Activated naive CD8-positive, alpha-beta T cell treated with anti-CD3 and anti-CD28 coated beads, Interleukin-2, amount 50 U/mL, for 24 hours (primary cell): Measurements from ENCODE around the gene COL18A1.

Experiments
- ATAC-seq: fragments of 150-1000 bp; cut with Tn5 transposase; one replicate; pipeline ENCODE4 v1.10.0; 2021
- DNase-seq: peaks from one replicate; pipeline ENCODE4 v3.0.0; 2021
- H3K27ac Mint-ChIP-seq: one replicate; pipeline ENCODE4 v1.8.0; 2021; ENCODE audit warnings: mild to moderate bottlenecking, mixed read lengths
- H3K27me3 Mint-ChIP-seq: one replicate; pipeline ENCODE4 v1.8.0; 2021; ENCODE audit warnings: mixed read lengths
- H3K36me3 Mint-ChIP-seq: one replicate; pipeline ENCODE4 v1.8.0; 2021; ENCODE audit warnings: low read depth, mixed read lengths
- H3K4me1 Mint-ChIP-seq: one replicate; pipeline ENCODE4 v1.8.0; 2021; ENCODE audit warnings: mixed read lengths
- H3K4me3 Mint-ChIP-seq: one replicate; pipeline ENCODE4 v1.8.0; 2021; ENCODE audit warnings: mild to moderate bottlenecking, moderate library complexity, mixed read lengths
- H3K9me3 Mint-ChIP-seq: one replicate; pipeline ENCODE4 v1.8.0; 2021; ENCODE audit warnings: mixed read lengths

The COL18A1 gene

GRCh38 chr21:45374826-45375455, 30.0 kb upstream of the COL18A1 start:
- H3K27me3 Mint-ChIP-seq: peaks cover 12% of the 10 kb centered on the region
- no peak overlapping the region for H3K4me3 Mint-ChIP-seq
- H3K27ac Mint-ChIP-seq: no peak overlapping the region
- DNase-seq (no peak), ATAC-seq (no peak)
- peaks cover 16% of the 10 kb centered on the region for H3K4me1 Mint-ChIP-seq
- no peaks in the 10 kb centered on the region for H3K36me3 Mint-ChIP-seq
- H3K9me3 Mint-ChIP-seq: no peaks in the 10 kb centered on the region

DNA sequence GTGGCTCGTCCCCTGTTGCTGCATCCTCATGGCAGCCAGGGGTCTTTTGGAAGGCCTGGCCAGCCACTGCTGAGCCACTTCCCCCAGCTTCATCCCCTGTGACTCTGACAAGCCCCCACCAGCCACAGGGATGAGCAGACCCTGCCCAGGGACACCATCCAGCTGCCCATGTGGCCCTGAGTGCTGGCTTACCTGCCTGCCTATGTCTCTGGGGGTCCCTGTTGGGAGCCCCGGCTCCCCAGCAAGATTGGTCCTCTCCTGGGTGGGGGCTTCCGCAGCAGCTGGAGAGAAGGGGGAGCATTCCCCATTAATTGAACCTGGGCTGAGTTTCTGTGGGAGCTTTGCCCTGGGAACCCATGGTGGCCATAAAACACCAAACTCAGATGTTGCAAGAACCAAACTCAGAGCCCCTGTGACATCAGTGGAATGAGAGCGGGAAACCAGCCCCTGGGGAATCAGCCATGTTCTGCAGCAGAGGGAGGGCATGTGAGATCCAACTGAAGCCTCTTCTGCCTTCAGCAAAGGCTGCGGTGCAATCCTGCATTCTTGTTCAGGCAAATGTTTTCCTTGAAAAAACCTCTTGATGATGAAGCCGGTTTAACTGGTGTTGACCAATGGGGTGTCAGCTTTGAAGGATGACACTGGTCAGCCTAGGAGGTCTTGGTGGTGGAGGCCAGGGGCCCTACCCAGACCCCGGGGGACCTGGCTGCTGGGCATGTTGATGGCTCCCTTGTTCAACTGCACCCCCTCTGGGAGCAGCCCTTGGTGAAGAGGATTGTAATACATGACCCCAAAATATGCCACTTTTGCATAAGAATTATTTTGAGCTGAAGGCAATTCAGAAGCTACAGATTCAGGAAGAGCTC, 28.3 kb upstream of the COL18A1 start:
- ATAC-seq (no peak), DNase-seq (no peak)
- Mint-ChIP-seq H3K36me3 (no peaks in the 10 kb centered on the region), H3K27ac (no peak overlapping the region), H3K27me3 (peaks cover 18% of the 10 kb centered on the region), H3K4me1 (peaks cover 4% of the 10 kb centered on the region), H3K4me3 (no peak overlapping the region), H3K9me3 (no peaks in the 10 kb centered on the region)

DNA sequence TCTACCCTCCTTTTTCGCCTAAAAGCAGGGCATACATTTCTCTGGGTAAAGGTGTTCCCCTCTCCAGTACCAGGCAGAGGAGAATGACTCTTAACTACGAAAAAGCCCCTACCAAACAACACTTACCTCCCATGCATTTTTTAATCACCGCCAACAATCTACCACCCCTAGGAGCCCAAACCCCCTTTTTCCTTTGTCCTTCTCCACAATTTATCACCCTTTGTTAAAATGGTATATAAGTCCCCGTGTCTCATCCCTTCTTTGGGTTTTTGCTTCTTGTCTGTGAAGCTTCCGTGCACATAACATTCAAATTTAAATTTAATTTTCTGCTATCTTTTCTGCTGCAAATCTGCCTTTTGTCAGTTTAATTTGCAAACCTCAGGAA, 27.6 kb upstream of the COL18A1 start:
- ATAC-seq: no peak
- no peaks in the 10 kb centered on the region for H3K9me3 Mint-ChIP-seq
- peaks cover 15% of the 10 kb centered on the region for H3K27me3 Mint-ChIP-seq
- no peak overlapping the region for H3K4me3 Mint-ChIP-seq
- no peak for DNase-seq
- no peak overlapping the region for H3K27ac Mint-ChIP-seq
- H3K36me3 Mint-ChIP-seq: no peaks in the 10 kb centered on the region
- H3K4me1 Mint-ChIP-seq: no peaks in the 10 kb centered on the region

GRCh38 chr21:45377866-45378257, 27.1 kb upstream of the COL18A1 start:
- no peak overlapping the region for H3K27ac Mint-ChIP-seq
- ATAC-seq: no peak
- no peaks in the 10 kb centered on the region for H3K9me3 Mint-ChIP-seq
- no peaks in the 10 kb centered on the region for H3K36me3 Mint-ChIP-seq
- H3K4me1 Mint-ChIP-seq: no peaks in the 10 kb centered on the region
- H3K27me3 Mint-ChIP-seq: peaks cover 15% of the 10 kb centered on the region
- no peak for DNase-seq
- H3K4me3 Mint-ChIP-seq: no peak overlapping the region

DNA sequence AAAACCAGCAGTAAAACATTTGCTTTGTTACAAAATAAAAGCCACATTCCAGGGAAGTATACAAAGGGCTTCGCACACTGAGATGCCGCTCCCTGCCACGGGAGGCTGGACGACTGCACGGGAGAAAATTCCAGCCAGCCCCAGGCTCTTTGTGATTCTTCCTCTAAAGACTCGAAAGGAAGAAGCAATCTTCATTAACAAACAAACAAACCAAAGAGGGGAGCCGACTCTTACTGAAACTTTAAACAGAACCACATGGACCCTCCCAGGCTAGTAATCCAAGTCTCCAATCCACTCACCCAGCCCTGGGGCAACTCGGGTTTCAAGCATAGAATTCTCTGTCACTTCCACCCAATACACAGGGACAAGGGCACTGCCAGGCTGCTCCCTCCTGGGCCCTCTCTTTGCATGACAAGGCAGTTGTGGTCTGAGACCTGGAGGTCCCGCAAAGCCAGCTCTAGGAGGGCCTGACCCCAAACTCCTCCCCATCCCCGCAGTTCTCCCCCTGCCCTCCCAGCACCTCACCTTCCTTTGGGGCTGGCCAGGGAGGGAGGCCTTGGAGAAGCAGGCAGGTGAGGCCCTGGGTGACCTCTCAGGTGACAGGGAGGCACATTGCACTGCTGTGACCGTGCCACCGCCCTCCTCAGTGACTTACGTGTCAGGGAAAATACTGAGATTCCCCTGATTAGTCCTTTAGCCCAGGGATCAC, 26.6 kb upstream of the COL18A1 start:
- ATAC-seq: no peak

GRCh38 chr21:45379171-45379900, 25.6 kb upstream of the COL18A1 start:
- ATAC-seq (no peak), DNase-seq (no peak)
- Mint-ChIP-seq H3K4me3 (no peak overlapping the region), H3K27me3 (peaks cover 15% of the 10 kb centered on the region), H3K27ac (no peak overlapping the region), H3K9me3 (no peaks in the 10 kb centered on the region), H3K4me1 (no peaks in the 10 kb centered on the region), H3K36me3 (no peaks in the 10 kb centered on the region)

More for the DNA sequence above, 26.6 kb upstream of the COL18A1 start:
- Mint-ChIP-seq H3K36me3 (no peaks in the 10 kb centered on the region), H3K27ac (no peak overlapping the region), H3K27me3 (peaks cover 15% of the 10 kb centered on the region), H3K9me3 (no peaks in the 10 kb centered on the region), H3K4me1 (no peaks in the 10 kb centered on the region), H3K4me3 (no peak overlapping the region)
- no peak for DNase-seq

GRCh38 chr21:45379901-45380330, 25.0 kb upstream of the COL18A1 start:
- Mint-ChIP-seq H3K27ac (no peak overlapping the region), H3K4me1 (no peaks in the 10 kb centered on the region), H3K9me3 (no peaks in the 10 kb centered on the region), H3K4me3 (no peak overlapping the region), H3K27me3 (peaks cover 13% of the 10 kb centered on the region), H3K36me3 (no peaks in the 10 kb centered on the region)
- ATAC-seq (no peak), DNase-seq (no peak)

DNA sequence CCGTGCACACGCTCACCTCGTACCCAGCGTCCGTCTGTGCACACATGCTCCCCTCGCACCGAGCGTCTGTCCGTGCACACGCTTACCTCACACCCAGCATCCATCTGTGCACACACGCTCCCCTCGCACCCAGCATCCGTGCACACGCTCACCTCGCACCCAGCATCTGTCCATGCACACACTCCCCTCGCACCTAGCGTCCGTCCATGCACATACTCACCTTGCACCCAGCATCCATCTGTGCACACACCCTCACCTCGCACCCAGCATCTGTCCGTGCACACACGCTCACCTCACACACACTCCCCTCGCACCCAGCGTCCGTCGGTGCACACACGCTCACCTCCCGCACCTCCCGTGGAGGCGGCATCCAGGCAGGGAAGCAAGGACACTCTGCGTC, 24.4 kb upstream of the COL18A1 start:
- H3K36me3 Mint-ChIP-seq: no peaks in the 10 kb centered on the region
- H3K27ac Mint-ChIP-seq: no peak overlapping the region
- H3K9me3 Mint-ChIP-seq: no peaks in the 10 kb centered on the region
- no peaks in the 10 kb centered on the region for H3K4me1 Mint-ChIP-seq
- H3K27me3 Mint-ChIP-seq: peaks cover 17% of the 10 kb centered on the region
- ATAC-seq (no peak), DNase-seq (no peak)
- H3K4me3 Mint-ChIP-seq: no peak overlapping the region

DNA sequence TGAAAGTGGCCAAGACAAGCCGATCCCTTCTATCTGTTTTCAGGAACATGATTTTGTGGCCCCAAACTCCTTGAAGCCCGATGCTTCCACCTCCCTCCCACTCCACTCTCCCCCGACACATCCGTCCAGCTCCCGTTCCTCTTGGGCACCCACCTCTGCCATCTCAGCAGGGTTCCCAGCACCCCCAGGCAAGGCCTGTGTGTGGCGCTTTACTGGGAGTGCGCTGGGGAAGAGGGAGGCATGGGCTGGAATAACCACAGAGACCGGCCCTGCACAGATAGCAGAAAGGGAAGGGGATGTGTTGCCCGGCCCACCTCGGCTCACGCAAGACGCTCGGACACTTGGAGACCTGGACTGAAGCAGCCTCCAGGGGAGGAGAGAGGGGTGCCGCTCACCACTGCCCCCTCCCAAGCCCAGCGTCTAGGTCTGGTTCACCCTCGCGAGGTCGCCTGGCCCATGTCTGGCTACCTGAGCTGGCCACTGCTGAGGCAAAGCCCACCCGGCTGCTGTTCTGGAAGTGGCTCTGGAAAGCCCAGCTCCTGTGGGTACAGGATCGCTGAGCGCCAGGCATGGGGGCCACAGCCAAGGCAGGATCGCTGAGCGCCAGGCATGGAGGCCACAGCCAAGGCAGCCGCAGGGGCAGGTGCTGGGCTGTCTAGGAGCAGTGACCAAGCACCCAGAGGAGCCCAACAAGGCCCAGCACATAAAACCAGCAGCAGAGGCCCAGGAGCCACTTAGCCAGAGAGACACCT, 23.8 kb upstream of the COL18A1 start:
- Mint-ChIP-seq H3K36me3 (no peaks in the 10 kb centered on the region), H3K4me1 (no peaks in the 10 kb centered on the region), H3K4me3 (no peak overlapping the region), H3K27ac (no peak overlapping the region), H3K27me3 (peaks cover 17% of the 10 kb centered on the region), H3K9me3 (no peaks in the 10 kb centered on the region)
- ATAC-seq (no peak), DNase-seq (no peak)

DNA sequence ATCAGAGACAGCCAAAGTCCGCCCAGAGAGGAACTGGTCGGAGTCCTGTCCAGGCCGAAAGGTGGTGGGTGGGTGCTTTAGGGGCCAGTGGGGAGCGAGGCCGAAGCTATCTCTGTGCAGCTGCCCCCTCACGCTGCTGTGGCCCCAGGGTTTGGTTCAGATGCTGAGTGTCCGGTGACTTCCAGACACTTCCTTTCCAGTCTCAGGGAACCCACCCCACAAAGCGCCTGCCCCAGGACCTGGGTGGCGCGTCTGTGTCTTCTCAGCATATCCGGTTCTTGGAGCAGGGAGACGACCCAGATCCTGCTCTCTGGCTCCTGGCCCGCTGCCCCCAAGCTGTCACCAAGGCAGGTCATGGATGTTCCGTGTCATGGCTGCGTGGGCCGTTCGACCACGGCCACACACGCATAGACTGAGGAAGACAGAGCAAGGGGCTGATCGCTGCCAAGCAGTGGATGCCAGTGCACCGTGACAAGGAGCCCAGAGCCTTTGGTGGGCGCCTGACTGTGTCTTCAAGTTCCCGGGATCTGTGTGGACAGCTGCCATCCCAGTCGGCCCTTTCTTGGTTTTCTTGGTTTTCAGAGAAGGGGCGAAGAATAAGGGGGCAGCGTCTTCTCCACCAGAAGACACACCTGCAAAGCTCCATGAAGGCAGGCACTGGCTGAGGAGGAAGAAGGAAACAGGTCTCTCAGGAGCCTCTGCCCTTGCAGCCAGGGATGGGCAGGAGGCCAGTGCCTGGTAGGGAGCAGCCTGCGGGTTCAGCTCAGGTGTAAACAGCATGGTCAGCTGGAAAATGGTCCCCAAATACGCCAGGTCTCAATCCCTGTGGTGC, 22.9 kb upstream of the COL18A1 start:
- DNase-seq (no peak), ATAC-seq (no peak)
- H3K4me1 Mint-ChIP-seq: no peaks in the 10 kb centered on the region
- H3K27me3 Mint-ChIP-seq: peaks cover 17% of the 10 kb centered on the region
- H3K36me3 Mint-ChIP-seq: no peaks in the 10 kb centered on the region
- no peak overlapping the region for H3K4me3 Mint-ChIP-seq
- no peaks in the 10 kb centered on the region for H3K9me3 Mint-ChIP-seq
- no peak overlapping the region for H3K27ac Mint-ChIP-seq

- Mint-ChIP-seq H3K27me3 (peaks cover 17% of the 10 kb centered on the region), H3K27ac (no peak overlapping the region), H3K4me3 (no peak overlapping the region)
These were observed 22.3 kb upstream of the COL18A1 start for GRCh38 chr21:45382697-45382997.

GRCh38 chr21:45383111-45383614, 21.8 kb upstream of the COL18A1 start:
- Mint-ChIP-seq H3K27me3 (peaks cover 17% of the 10 kb centered on the region), H3K4me1 (no peaks in the 10 kb centered on the region), H3K4me3 (no peak overlapping the region), H3K36me3 (no peaks in the 10 kb centered on the region), H3K27ac (no peak overlapping the region), H3K9me3 (no peaks in the 10 kb centered on the region)
- DNase-seq: no peak
- ATAC-seq: no peak

More at GRCh38 chr21:45382697-45382997, 22.3 kb upstream of the COL18A1 start:
- no peak for DNase-seq
- Mint-ChIP-seq H3K9me3 (no peaks in the 10 kb centered on the region), H3K36me3 (no peaks in the 10 kb centered on the region), H3K4me1 (no peaks in the 10 kb centered on the region)
- no peak for ATAC-seq

GRCh38 chr21:45383615-45384201, 21.3 kb upstream of the COL18A1 start:
- H3K9me3 Mint-ChIP-seq: no peaks in the 10 kb centered on the region
- H3K4me3 Mint-ChIP-seq: no peak overlapping the region
- no peak overlapping the region for H3K27ac Mint-ChIP-seq

More at GRCh38 chr21:45383615-45384201, 21.3 kb upstream of the COL18A1 start:
- Mint-ChIP-seq H3K36me3 (no peaks in the 10 kb centered on the region), H3K27me3 (peaks cover 17% of the 10 kb centered on the region), H3K4me1 (no peaks in the 10 kb centered on the region)
- DNase-seq (no peak), ATAC-seq (no peak)
